Mucosa of gallbladder (tissue), 1 donor: ENCODE data around the gene EFNB1. TPM values are rescaled to one million over a fixed set of nuclear protein-coding genes. Genes with fewer than 3 reads are reported as not detected.

ENCODE experiments used
- DNase-seq: peaks from one replicate; pipeline ENCODE4 v3.0.0-alpha.2; 2020; ENCODE audit warnings: low spot score
- total RNA-seq: library from RNA; stranded (reverse); gene quantifications from one replicate; pipeline ENCODE4 v1.2.1, GENCODE V29; 2021
- donor health status: DM: no; HTN: no; CAD: no.

The EFNB1 gene
- total RNA-seq, 1 donor from 2014 or later = 134 TPM

DNA sequence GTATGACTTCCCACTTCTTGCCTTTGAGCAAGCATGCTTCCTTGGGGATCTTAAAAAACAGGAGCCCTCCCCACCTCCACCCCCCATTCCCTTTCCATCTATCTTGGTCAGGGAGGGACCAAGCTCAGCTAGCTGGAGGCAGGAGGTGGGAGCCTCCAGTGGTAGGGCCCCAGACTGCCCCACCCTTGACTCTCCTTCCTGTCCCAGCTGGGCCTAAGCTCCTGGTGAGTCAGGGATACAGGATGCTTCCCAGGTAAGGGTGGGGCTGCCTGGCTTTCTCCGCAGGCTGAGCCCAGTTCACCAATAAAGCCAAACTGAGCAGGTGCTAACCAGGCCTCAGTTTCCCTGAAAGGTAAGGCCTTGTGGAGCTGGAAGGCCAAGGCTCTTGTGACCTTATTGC, 15.2 kb downstream of the EFNB1 start:
- DNase-seq = no peak

DNA sequence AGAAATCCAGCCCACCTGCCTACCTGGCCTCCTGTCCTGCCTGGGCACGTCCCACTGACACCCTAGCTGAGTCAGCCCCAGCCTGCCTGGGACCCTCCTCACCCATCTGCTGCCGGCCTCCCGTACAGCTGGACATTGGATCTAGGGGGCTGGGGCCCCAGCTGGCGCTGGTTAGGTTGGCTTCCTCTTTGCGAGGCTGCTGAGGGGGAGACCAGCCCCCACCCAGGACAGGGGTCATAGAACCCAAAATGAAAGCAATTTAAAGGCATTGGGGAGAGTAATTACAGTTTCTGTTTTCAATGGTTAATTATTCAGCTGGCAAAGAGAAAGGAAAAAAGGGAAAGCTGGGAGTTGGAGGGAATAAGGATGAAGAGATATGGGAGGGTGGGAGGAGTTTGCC, 15.8 kb downstream of the EFNB1 start:
- no peak for DNase-seq

DNA sequence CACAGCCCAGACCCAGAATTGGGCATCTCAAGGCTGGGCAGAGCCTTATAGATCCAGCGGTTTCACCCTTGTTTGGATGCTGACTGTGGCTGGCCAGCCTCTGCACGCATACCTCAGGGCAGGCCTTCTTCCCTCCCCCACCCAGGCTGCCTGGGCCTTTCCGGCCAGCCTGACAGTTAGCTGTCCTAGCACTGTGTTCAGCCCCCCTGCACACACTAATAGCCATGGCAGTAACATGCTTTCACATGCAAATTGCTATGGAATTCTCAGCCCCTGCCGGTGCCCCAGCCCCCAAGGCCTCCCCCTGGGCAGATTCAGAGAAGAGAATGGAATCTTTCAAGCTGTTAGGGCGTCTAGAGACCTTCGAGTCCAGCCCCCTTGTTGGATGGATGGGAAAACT, 17.7 kb downstream of the EFNB1 start:
- no peak for DNase-seq

DNA sequence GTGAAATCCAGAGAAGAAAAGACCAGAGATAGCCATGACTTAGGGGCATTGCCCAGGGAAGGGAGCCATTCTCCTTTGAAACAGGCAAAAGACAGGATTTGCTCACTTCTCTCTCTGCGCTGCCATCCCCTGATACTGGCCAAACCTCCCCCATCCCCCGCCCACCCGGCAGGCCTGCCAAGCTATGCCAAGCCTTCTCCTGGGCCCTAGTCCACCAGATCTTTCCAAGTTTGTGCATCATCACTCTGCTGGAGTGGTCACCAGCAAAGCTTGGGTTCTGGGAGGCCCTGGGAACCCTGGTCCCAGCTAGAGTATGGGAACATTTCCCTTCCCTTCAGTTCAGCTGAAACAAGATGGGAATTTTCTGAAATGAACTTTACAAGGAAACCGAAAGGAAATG, 18.4 kb downstream of the EFNB1 start:
- no peak for DNase-seq

DNA sequence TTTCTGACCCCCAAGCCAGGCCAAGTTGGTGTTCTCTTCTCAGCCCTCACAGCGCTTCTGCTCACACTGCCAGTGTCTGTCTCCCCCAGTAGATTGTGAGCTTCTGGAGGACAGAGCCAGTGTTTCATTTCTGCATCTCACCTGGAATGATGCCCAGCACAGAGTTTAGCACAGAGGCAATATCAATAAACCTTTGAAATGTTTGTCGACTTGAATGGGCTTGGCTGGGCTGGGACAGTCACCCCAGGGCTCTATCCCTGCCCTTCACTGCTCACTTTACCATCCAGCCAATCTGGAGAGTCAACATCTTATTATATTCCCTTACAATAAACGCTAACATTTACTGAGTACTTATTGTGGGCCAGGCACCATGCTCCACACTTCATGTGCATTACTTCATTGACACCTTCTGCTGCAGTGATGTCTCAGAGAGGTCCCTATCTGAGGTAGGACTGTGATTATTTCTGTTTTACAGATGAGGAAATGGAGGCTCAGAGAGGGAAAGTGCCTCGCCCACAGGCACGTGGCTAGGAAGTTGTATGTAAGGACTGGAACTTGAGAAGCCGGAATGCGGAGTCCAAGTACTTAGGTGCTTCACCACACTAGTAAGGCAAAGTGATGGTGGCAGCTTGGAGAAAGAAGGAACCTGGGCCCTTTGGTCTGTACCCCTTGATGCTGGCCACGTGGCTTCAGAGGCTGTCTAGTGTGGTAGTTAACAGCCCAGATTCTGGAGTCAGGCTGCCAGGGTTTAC, 19.5 kb downstream of the EFNB1 start:
- no peak for DNase-seq

DNA sequence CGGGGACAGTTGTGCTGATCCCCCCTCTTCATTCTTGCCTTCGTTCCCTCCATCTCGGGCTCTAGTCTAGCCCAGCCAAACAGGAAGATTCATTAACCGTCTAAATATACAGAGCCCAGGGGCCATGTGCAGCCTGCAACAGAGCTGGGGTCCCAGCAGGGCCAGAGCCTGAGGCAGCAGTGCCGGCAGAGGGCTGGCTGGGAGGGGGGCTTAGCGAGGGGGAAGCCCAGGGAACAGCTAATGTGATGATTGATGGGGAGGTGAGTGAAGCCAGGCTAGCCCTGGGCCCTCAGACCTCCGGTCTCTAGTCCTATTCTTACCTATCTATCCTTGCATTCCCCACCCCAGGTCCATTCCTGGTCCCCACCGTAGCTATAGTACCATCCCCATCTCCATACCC, 22.3 kb downstream of the EFNB1 start:
- DNase-seq = no peak

DNA sequence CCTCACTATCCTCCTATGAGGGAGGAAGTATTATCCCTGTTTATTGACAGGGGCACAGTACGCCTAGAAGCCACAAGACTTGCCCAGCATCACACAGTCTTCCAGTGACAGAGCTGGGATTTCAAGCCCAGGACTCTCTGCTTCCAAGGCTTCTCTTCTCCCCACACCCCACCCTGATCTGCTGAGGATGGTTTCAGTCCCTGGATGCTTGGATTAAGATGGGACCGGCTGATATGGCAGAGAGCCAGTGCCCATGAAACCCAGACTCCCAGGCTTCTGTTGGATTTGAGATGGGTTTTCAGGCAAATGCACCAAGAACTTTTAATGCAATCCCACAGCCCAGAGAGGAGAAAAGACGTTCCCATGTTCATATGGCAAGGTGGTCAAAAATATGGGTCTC, 23.2 kb downstream of the EFNB1 start:
- no peak for DNase-seq

DNA sequence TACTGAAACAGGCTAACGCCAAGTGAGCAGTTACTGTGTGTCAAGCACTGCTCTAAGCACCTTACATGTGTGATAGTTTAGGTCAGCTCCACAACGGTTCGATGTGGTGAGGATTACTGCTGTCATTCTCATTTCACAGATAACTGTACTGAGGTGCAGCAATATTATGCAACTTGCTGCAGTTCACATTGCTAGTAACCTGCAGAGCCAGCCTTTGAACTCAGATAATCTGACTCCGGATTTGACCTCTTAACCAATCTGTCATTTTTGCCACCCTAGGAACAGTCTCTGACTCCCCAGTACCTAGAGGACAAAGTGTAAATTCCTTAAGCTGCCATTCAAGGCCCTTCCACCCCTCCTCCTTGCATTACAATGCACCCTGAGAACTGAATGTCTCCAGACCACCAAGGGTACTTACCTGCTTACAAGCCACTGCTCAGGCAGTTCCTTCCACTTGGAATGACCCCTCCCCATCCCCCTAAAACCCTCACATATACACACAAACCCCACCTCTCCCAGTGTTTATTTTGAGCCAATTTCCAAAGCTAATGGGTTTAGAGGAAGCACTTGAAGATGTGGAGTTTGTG, 24.9 kb downstream of the EFNB1 start:
- no peak for DNase-seq

DNA sequence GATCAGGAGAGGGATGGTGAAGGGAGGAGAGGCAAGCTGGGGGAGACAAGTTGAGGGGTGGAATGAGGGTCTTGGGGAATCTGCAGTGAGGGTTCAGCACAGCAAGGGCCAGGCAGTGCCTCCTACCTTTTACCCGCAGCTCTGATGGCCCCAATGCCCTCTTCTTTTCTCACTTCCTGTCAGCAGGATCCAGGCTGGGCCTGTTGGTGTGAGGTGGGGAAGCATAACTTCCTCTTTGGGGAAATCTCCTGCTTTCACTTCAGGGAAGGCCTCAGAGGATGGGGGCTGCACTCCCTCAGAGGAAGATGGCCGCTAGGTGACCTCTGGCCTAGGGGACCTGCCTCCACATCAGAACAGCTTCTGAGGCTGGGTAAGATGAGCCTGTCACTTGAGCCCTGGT, 36.5 kb downstream of the EFNB1 start:
- DNase-seq = no peak

DNA sequence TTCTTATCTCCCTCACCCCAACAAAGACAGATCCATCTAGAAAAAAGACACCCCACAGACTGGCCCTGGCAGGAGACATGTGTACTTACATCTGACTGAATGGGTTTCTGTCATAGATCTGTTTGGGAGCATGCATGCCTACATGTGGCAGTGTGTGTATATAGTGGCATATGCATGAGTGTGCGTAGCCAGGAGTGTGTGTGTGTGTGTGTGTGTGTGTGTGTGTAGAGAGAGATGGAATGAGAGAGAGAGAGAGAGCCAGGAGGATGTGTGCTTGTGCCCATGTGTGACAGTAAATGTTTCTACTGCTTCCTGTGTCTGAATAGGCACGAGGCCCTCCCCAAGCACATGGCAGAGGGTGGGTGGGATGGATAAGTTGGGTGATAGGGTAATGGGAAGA, 37.1 kb downstream of the EFNB1 start:
- DNase-seq = no peak

DNA sequence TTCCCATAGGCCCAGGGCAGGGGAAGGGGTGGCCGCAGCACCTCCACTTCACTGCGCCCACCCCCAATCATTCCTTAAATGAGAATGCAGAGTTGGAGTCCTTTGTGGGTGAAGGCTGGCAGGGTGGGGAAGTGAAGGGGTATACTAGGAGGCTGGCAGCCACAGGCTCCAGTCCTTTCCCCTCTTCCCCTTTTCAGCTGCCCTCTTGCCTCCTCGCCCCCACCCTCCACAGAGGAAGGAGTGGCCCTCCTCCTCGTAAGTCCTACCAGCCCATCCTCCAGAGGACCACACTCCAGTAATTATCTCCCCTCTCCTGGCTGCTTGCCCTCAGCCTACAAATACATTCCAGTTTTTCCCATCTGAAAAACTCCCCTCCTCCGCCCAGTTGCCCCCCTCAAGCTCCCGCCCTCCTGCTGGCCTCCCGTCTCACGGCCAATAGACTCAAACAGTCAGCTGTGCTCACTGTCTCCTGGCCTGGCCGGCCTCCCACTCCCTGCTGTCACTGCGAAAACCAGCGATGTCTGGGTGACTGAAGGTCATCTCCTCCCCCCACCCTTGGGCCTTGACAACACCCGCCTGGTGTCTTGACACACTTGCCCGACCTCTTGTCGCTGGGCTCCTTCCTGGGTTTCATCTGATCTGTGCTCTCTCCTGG, 38.8 kb downstream of the EFNB1 start:
- DNase-seq = no peak

DNA sequence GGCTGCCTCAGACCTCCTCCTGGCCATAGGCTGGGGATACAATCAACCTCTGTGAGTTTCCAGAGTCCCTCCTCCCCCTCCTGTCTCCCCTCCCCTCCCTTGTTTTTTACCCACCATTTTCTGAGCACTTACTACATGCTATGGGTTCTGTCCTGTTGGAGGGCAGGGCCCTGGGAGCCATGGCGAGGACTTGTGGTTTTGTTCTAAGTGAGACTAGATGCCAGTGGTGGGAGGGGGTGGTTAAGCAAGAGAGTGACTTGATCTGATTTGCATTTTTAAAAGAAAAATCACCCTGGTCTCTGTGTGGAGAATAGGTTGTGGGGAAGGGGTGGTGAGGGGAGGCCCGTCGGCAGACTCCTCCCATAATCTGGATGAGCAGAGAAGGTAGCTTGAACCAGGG, 39.5 kb downstream of the EFNB1 start:
- no peak for DNase-seq

DNA sequence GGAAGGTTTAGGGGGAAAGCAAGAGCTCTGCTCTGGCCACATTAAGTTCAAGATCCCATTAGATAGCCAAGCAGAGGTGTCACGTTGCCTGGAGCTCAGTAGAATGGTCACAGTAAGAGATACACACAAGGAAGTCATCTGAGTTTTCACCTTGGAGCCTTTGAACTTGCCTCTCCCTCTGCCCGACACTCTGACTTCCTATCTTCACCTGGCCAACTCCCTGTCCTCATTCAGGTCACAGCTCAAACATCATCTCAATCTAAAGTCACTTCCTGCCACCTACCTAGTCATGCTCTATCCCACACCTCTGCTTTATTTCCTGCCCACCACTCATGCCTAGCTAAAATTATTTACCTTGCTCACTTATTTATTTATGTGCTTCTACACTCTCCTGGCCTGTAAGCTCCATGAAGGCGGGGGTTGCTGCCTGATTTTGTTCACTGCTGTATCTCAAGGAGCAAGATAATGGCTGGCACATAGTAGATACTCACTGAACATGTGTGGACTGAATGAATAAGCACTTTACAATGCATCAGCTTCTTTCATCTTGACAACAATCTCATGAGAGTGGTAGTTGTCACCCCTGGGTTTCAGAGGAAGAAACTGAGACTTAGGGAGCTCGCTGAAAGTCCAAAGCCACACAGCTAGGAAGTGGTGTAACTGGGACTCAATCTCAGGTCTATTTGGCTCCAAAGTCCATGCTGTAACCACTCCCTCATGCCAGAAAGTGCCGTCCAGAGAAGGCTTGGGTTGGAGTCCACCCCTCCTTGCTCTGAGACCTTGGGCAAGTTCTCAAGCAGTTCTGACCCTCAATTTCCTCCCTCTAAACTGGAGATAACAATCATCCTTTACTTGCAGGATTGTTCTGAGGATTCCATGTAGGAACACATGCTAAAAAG, 40.3 kb downstream of the EFNB1 start:
- peak; percentile 51 for DNase-seq

DNA sequence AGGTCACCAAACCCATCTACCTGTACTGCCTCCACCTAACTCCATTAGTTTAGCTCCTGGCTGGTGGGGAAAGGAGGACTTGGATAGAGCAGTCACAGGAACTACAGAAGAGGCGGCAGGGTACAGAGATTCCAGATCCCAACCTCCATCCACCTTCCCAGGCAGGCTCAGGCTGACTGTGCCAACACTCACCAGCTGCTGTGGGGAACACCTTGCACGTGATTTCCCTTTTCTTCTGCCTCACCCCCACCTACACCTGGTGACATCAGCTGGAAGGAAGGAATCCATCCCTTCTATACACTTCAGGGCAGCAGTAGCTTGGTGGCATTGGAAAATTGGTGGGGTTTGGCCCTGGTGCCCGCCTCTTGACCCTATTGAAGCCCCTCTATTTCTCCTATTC, 41.5 kb downstream of the EFNB1 start:
- DNase-seq = no peak

DNA sequence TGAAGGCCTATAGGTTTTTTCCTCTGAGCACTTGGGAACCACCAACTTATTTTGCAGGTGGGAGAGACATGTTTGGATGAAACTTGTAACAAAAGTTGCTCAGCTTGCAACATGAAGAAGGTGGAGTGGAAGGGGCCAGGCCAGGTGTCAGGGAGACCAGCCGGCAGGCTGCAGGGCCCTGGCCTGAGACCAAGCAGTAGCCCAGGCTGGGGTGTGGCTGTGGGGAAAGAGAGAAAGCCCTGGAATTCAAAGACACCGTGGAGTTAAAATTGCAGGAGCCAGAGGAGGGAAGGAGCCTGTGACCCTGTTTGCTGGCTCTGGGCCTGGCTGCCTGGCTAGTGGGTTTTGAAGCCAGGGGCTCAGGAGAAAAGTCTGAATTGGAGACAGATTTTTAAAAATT, 43.4 kb downstream of the EFNB1 start:
- DNase-seq = no peak

DNA sequence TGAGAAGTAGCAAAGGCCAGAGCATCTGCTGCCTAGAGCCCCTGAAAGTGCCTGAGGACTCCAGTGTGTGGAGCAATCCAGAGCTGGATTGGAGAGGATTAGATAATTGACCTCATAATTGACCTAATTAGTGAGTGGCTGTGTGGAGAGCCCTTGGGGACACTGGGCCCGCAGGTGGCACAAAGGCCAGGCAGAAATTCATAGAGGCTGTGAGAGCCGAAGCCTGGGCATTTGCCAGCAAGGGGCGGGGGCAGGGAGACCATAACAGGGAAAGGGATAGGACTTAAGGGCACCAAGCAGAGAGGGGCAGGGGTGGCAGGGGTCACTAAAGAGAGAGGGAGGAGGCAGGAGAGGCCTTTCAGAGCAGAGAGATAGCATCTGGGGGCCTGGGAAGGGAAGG, 45.3 kb downstream of the EFNB1 start:
- DNase-seq = no peak

DNA sequence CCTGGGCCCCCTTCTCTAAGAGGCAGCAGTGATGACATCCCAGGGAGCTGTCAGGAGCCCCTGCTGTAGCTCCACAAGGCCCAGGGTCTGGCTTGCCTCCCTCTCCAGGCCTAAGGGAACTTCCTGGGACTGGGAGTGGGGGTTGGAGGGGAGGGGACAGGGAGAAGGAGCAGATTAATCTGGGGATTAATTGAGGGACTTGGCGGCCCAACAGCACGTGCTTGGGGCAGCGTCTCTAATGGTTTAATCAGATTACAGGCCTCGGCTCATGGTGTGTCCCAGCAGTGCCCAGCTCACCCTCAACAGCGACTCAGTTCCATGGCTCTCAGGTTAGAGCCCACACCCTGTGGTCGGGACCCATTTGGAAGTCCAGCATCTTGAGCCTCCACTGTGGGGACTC, 47.9 kb downstream of the EFNB1 start:
- no peak for DNase-seq

DNA sequence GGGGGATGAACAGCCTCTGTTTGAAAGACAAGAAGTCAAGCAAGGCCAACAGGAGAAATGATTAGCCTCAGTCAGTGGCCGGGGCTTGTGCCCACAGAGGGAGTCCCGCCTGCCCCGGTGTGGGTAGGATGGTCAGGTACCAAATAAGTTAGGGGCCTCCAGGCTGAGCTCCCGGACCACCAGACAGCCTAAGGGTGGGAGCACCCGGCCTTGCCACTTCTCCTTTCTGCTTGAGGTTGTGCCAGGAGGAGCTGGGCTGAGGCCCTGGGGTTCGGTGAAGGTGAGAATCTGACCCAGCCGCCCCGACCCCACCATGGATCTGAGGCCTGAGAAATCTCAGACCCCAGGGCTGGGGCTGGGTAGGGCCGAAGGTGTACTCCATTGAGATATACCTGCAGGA, 48.8 kb downstream of the EFNB1 start:
- no peak for DNase-seq

DNA sequence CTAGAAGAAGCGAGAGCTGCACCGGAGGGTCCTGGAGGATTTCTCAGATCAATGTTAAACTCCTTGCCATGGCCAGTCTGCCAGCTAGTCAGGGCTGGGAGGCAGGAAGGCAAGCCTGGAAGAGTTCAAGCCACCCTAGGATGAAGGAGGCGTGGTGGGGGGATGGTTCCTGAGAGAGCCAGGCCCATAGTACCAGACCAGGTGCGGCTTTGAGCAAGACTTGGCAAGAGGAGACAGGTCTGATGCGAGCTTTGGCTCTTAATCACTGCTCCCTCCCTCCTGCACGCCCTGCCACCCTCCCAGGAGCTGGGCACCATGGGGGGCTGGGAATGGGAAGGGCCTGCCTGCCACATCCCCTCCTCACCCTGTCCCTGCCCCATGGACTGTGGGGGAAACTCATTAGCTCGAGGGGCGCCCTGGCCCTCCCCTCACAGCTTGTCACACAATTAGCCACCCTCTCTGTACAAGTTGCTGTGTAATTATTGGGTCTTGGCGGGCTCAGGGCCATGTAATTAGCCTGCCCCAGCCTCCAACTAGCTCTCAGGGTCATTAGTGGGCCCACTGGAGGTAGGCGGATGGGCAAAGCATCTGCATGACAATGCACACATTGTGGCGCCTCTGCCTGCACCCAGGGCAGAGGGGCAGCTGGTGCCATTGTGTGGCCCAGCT, 50.3 kb downstream of the EFNB1 start:
- DNase-seq = peak; percentile 45

DNA sequence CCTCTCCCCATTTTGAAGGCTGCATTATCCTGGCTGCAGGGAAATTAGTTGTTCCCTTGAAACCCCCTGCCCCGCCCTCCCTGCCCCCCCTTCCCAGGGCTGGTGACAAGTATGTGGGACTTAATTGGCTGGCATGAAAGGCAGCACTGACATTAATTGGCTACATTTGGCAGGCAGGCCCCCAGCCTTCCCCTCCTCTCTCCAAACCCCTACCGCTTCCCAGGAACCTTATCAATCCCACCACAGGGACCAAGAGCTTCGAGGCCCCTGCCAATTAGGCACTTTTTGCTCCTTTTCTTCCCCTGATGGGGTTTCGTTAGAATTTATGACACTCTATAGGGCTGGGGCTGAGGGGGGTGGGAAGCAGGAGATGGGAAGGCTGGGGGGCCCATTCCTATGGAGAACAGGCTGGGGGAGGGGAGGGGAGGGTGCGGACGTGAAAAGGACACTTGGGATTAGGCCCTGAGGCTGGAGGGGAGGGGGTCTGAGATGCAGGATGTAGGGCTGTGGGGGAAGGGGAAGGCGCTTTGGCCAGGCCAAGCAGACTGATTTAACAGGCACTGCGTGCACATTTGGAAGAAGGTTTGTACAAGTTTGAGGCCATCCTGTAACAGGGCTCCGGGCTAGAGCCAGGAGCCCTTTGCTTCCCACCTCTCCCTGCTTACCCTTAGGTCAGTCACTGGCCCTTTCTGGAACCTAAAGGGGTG, 52.2 kb downstream of the EFNB1 start:
- DNase-seq = no peak

DNA sequence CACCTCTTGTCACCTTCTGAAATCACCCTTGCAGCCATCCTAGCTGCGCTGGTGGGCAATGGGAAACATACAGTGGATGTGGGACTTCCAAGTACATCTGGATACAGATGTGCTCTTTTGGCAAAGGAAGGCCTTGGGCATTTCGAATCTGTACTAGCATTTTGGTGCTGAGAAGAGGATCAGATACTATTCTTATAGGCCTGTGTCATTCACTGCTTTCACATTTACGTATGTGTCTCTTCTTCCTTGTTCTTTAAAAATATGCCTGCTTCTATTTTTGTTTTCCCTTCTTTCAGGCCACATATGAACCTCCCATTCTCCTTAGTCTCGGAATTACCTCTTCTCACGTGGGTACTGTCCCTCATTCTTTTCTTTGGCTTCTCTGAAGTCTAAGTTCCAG, 53.1 kb downstream of the EFNB1 start:
- DNase-seq = no peak
